SK-N-SH (cell line): ENCODE results near the gene IFIT5. TPM values are rescaled to one million over a fixed set of nuclear protein-coding genes. Genes with fewer than 3 reads are reported as not detected.

Experiments used
- CTCF ChIA-PET: fragments of 300-600, 350-600 bp; formaldehyde crosslinking; extraction: SDS; loops from one replicate; lab custom pipeline; 2021; lab: Yijun Ruan, JAX
- POLR2A ChIA-PET: fragments of 350-600 bp; sonication (Branson Sonifier 250); formaldehyde crosslinking; extraction: SDS; loops from one replicate; lab custom pipeline; 2020; ENCODE audit warnings: antibody characterized with exemption, inconsistent platforms; lab: Yijun Ruan, JAX
- DNase-seq: peaks from one replicate; pipeline ENCODE4 v3.0.0; 2012
- H2AFZ ChIP-seq: fragments of 200-600 bp; sonication (generic); 2 replicates; pipeline ENCODE4 v1.8.1; 2016; ENCODE audit warnings: antibody characterized with exemption, mild to moderate bottlenecking, low read depth
- H3F3A ChIP-seq: fragments of 200-600 bp; sonication (generic); replicated peaks from 2 replicates; pipeline ENCODE3; 2016; ENCODE audit warnings: antibody characterized with exemption, mild to moderate bottlenecking; ENCODE audit not compliant: insufficient read depth
- H3K27ac ChIP-seq, 2 experiments: fragments of 200-500 bp in 1 of 2; fragments of 200-600 bp in 1 of 2; sonication (Bioruptor generic) in 1 of 2; sonication (generic), shearing (Covaris generic) in 1 of 2; 2 replicates each; pipeline versions ENCODE4 v1.5.1 to v1.6.1; 2014 to 2016; ENCODE audit warnings: low read depth in 2 of 2, inconsistent platforms in 1 of 2, low read length in 1 of 2, mild to moderate bottlenecking in 1 of 2, mixed read lengths in 1 of 2
- H3K27me3 ChIP-seq: fragments of 200-600 bp; sonication (generic), shearing (Covaris generic); 2 replicates; pipeline ENCODE4 v1.6.1; 2016; ENCODE audit warnings: mixed run types; ENCODE audit not compliant: insufficient read depth
- H3K36me3 ChIP-seq, 2 experiments: fragments of 200-500 bp in 1 of 2; fragments of 200-600 bp in 1 of 2; sonication (Bioruptor generic) in 1 of 2; sonication (generic) in 1 of 2; replicated peaks in 1 of 2; 2 replicates each; pipeline versions ENCODE3 to v1.5.1; 2014 to 2016; ENCODE audit warnings: low read length in 1 of 2, mild to moderate bottlenecking in 1 of 2; ENCODE audit not compliant: insufficient read depth in 2 of 2, control insufficient read depth in 1 of 2
- H3K4me1 ChIP-seq, 2 experiments: fragments of 200-500 bp in 1 of 2; fragments of 200-600 bp in 1 of 2; sonication (Bioruptor generic) in 1 of 2; sonication (generic), shearing (Covaris generic) in 1 of 2; 2 replicates each; pipeline versions ENCODE4 v1.5.1 to v1.6.1; 2014 to 2016; ENCODE audit warnings: low read depth in 1 of 2, low read length in 1 of 2, mixed run types in 1 of 2; ENCODE audit not compliant: insufficient read depth in 2 of 2, control insufficient read depth in 1 of 2
- H3K4me2 ChIP-seq: fragments of 200-600 bp; sonication (generic), shearing (Covaris generic); 2 replicates; pipeline ENCODE4 v1.6.1; 2017; ENCODE audit warnings: mixed run types
- H3K4me3 ChIP-seq, 2 experiments: fragments of 200-500 bp in 1 of 2; fragments of 200-600 bp in 1 of 2; sonication (Bioruptor generic) in 1 of 2; sonication (generic), shearing (Covaris generic) in 1 of 2; 2 replicates each; pipeline versions ENCODE4 v1.5.1 to v1.8.1; 2014 to 2016; ENCODE audit warnings: low read depth in 2 of 2, inconsistent platforms in 1 of 2, low read length in 1 of 2, mild to moderate bottlenecking in 1 of 2, mixed read lengths in 1 of 2, moderate library complexity in 1 of 2
- H3K79me2 ChIP-seq: fragments of 200-600 bp; sonication (generic); 2 replicates; pipeline ENCODE4 v1.8.1; 2017; ENCODE audit warnings: mild to moderate bottlenecking; ENCODE audit not compliant: insufficient read depth
- H3K9ac ChIP-seq: fragments of 200-600 bp; sonication (generic); 2 replicates; pipeline ENCODE4 v1.6.1; 2017; ENCODE audit warnings: mixed run types
- H3K9me2 ChIP-seq: fragments of 200-600 bp; sonication (generic); 2 replicates; pipeline ENCODE4 v1.6.1; 2017; ENCODE audit warnings: mixed run types
- H3K9me3 ChIP-seq: fragments of 200-600 bp; sonication (generic); 2 replicates; pipeline ENCODE4 v1.6.1; 2017; ENCODE audit warnings: mixed run types, mild to moderate bottlenecking, moderate library complexity
- H4K20me1 ChIP-seq: fragments of 200-600 bp; sonication (generic); 2 replicates; pipeline ENCODE4 v1.6.1; 2017; ENCODE audit warnings: mild to moderate bottlenecking, mixed run types; ENCODE audit not compliant: insufficient read depth
- CHD2 ChIP-seq: fragments of 150-350 bp; IDR thresholded peaks from 2 replicates; pipeline ENCODE4 v1.6.1; 2018; ENCODE audit warnings: low read length; ENCODE audit not compliant: partially characterized antibody
- EP300 ChIP-seq, 2 experiments: IDR thresholded peaks; 2 replicates each; pipeline versions ENCODE4 v1.4.0 to v1.6.1; 2012; ENCODE audit warnings: borderline replicate concordance in 1 of 2, low read depth in 1 of 2, low read length in 1 of 2
- FOXJ3 ChIP-seq: sonication (generic); formaldehyde crosslinking; IDR thresholded peaks from 2 replicates; pipeline ENCODE4 v1.5.1; 2020; ENCODE audit warnings: mild to moderate bottlenecking, missing genetic modification reagents
- FOXM1 ChIP-seq: IDR thresholded peaks from 2 replicates; pipeline ENCODE4 v1.4.0; 2012; ENCODE audit warnings: low read depth, mild to moderate bottlenecking
- NFIC ChIP-seq: IDR thresholded peaks from 2 replicates; pipeline ENCODE4 v1.4.0; 2012; ENCODE audit warnings: borderline replicate concordance
- POLR2AphosphoS5 ChIP-seq: IDR thresholded peaks from 2 replicates; pipeline ENCODE4 v1.6.1; 2012; ENCODE audit warnings: low read depth, low read length
- RCOR1 ChIP-seq: fragments of 150-350 bp; IDR thresholded peaks from 2 replicates; pipeline ENCODE4 v1.6.1; 2017; ENCODE audit warnings: antibody characterized with exemption, low read length
- RFX5 ChIP-seq: IDR thresholded peaks from 2 replicates; pipeline ENCODE4 v1.6.1; 2012; ENCODE audit warnings: mild to moderate bottlenecking, improper control_type of control experiment, low read length
- RXRA ChIP-seq: IDR thresholded peaks from 2 replicates; pipeline ENCODE4 v1.4.0; 2012; ENCODE audit warnings: low read depth, mild to moderate bottlenecking, borderline replicate concordance
- SIN3A ChIP-seq: IDR thresholded peaks from 2 replicates; pipeline ENCODE4 v1.6.1; 2012; ENCODE audit warnings: low read depth, mild to moderate bottlenecking, low read length, moderate library complexity, borderline replicate concordance
- TEAD4 ChIP-seq: IDR thresholded peaks from 2 replicates; pipeline ENCODE4 v1.4.0; 2012; ENCODE audit warnings: mild to moderate bottlenecking, borderline replicate concordance; ENCODE audit not compliant: insufficient read depth
- YY1 ChIP-seq: IDR thresholded peaks from 2 replicates; pipeline ENCODE4 v1.4.0; 2012; ENCODE audit warnings: low read depth, mild to moderate bottlenecking
- WGBS: methylation state at CpG from one replicate; pipeline ENCODE4 v1.1.6; 2017; ENCODE audit warnings: low lambda C conversion rate; 5-methylcytosine and 5-hydroxymethylcytosine counted together
- polyA plus RNA-seq, 3 experiments: library from polyadenylated mRNA; depleted of rRNA; stranded (reverse); fragments of >200 nt; gene quantifications; 2 replicates each; pipeline ENCODE4 v1.2.3, GENCODE V29; 2012
- TF ChIP-seq, protein P1 (sequence below): IDR thresholded peaks from 2 replicates; pipeline ENCODE4; 2012
- TF ChIP-seq, protein P2 (sequence below): IDR thresholded peaks from 2 replicates; pipeline ENCODE4 v1.4.0; 2012; ENCODE audit warnings: low read depth, borderline replicate concordance
- TF ChIP-seq, protein P3 (sequence below): IDR thresholded peaks from 2 replicates; pipeline ENCODE4 v1.6.1; 2012; ENCODE audit warnings: mild to moderate bottlenecking, low read depth, low read length, moderate library complexity

The IFIT5 gene
- polyA plus RNA-seq, 1 of the 3 experiments (the other 2 are of a cell fraction) = 2.7 TPM

DNA sequence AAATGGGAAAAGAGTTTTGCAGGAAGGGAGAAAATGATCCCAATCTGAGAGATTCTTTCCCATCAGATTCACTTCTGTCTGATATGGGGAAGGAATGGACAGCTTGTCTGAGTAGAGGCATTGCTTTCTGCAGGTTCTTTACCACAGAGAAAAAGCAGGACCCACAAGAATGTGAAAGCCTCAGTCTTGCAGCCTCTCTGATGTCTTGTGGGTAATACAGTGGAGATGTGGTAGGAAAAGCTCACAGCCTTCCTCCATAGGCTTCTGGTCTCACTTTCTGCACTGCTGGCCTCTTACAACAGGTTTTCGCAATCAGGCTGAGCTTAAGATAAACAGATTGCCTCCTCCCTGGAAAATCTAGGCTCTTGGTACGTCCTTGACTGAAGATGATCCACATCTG is 21.4 kb upstream of the IFIT5 start (continued):
- TF ChIP-seq TEAD4 = no peak
- TF ChIP-seq, protein P1, sequence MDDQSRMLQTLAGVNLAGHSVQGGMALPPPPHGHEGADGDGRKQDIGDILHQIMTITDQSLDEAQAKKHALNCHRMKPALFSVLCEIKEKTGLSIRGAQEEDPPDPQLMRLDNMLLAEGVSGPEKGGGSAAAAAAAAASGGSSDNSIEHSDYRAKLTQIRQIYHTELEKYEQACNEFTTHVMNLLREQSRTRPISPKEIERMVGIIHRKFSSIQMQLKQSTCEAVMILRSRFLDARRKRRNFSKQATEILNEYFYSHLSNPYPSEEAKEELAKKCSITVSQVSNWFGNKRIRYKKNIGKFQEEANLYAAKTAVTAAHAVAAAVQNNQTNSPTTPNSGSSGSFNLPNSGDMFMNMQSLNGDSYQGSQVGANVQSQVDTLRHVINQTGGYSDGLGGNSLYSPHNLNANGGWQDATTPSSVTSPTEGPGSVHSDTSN = peak; percentile 79

DNA sequence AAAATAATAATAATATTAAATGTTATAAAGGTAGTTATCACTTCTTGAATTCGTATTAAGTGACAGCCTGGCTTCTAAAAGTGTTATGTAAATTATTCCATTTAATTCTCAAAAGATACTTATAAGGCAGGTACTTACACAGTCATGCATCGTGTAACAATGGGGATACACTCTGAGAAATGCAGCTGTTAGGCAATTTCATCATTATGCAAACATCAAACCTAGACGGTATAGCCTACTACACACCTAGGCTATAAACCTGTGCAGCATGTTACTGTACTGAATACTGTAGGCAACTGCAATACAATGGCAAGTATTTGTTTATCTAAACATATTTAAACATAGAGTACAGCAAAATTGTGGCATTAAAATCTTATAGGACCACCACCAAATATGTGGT is 20.5 kb upstream of the IFIT5 start:
- Histone ChIP-seq H3K4me1 (peaks cover 2 to 13% of the 10 kb centered on the region in 2 experiments; a peak in 2 of 4 replicates), H3K79me2 (no peaks in the 10 kb centered on the region), H3K9me2 (0 out of 2 replicates have a peak, but pooled peaks cover 3% of the 10 kb centered on the region), H3F3A (peaks cover 18% of the 10 kb centered on the region), H3K36me3 (no peaks in the 10 kb centered on the region), H2AFZ (no peak overlapping the region), H3K9me3 (no peaks in the 10 kb centered on the region), H3K27ac (no peak overlapping the region), H4K20me1 (no peaks in the 10 kb centered on the region), H3K4me3 (no peak overlapping the region), H3K9ac (no peak overlapping the region), H3K27me3 (no peaks in the 10 kb centered on the region), H3K4me2 (no peak overlapping the region)
- WGBS = 82% methylated on average over 3 of the region's 3 CpGs
- no peak for DNase-seq
- CTCF ChIA-PET = interaction anchor here (1.9 kb wide), 1 partner anchor 135 kb away, joined by 5 read pairs; no protein-coding TSS in a partner anchor
- no peak for TF ChIP-seq YY1
- no peak for TF ChIP-seq RXRA
- TF ChIP-seq, protein P2, sequence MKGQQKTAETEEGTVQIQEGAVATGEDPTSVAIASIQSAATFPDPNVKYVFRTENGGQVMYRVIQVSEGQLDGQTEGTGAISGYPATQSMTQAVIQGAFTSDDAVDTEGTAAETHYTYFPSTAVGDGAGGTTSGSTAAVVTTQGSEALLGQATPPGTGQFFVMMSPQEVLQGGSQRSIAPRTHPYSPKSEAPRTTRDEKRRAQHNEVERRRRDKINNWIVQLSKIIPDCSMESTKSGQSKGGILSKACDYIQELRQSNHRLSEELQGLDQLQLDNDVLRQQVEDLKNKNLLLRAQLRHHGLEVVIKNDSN = no peak
- no peak for TF ChIP-seq NFIC
- TF ChIP-seq, protein P1 = no peak
- no peak for TF ChIP-seq SIN3A
- no peak for TF ChIP-seq FOXM1
- no peak for TF ChIP-seq FOXJ3 (CRISPR knock-in tag)
- TF ChIP-seq EP300 (IDR thresholded peaks at IDR 0.05; ENCODE audit: borderline replicate concordance in 1 of 2, low read depth in 1 of 2, low read length in 1 of 2) = no peak
- TF ChIP-seq CHD2 = no peak
- no peak for TF ChIP-seq POLR2AphosphoS5
- TF ChIP-seq RCOR1 = no peak
- no peak for TF ChIP-seq RFX5
- TF ChIP-seq, protein P3, sequence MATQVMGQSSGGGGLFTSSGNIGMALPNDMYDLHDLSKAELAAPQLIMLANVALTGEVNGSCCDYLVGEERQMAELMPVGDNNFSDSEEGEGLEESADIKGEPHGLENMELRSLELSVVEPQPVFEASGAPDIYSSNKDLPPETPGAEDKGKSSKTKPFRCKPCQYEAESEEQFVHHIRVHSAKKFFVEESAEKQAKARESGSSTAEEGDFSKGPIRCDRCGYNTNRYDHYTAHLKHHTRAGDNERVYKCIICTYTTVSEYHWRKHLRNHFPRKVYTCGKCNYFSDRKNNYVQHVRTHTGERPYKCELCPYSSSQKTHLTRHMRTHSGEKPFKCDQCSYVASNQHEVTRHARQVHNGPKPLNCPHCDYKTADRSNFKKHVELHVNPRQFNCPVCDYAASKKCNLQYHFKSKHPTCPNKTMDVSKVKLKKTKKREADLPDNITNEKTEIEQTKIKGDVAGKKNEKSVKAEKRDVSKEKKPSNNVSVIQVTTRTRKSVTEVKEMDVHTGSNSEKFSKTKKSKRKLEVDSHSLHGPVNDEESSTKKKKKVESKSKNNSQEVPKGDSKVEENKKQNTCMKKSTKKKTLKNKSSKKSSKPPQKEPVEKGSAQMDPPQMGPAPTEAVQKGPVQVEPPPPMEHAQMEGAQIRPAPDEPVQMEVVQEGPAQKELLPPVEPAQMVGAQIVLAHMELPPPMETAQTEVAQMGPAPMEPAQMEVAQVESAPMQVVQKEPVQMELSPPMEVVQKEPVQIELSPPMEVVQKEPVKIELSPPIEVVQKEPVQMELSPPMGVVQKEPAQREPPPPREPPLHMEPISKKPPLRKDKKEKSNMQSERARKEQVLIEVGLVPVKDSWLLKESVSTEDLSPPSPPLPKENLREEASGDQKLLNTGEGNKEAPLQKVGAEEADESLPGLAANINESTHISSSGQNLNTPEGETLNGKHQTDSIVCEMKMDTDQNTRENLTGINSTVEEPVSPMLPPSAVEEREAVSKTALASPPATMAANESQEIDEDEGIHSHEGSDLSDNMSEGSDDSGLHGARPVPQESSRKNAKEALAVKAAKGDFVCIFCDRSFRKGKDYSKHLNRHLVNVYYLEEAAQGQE = no peak
- POLR2A ChIA-PET = no interaction called here
